Mesendoderm (in vitro differentiated cells): ENCODE data around the gene GBX2.

Experiments
- DNase-seq: peaks from one replicate; pipeline ENCODE4 v3.0.0; 2013
- H2AK5ac ChIP-seq: 2 replicates; pipeline ENCODE4 v1.6.1; 2013; ENCODE audit warnings: low read length, inconsistent platforms
- H2BK120ac ChIP-seq: 2 replicates; pipeline ENCODE4 v1.6.1; 2013; ENCODE audit warnings: low read depth, mild to moderate bottlenecking, low read length, moderate library complexity, mixed read lengths
- H2BK15ac ChIP-seq: replicated peaks from 2 replicates; pipeline ENCODE4 v1.6.1; 2013; ENCODE audit warnings: low read depth, mild to moderate bottlenecking, moderate library complexity
- H2BK5ac ChIP-seq: 2 replicates; pipeline ENCODE4 v1.6.1; 2013; ENCODE audit warnings: low read length, inconsistent platforms
- H3K18ac ChIP-seq: 2 replicates; pipeline ENCODE4 v1.6.1; 2013; ENCODE audit warnings: mild to moderate bottlenecking, low read length, mixed read lengths
- H3K23ac ChIP-seq: one replicate; pipeline ENCODE4 v1.6.1; 2013; ENCODE audit warnings: low read length
- H3K27ac ChIP-seq: 2 replicates; pipeline ENCODE4 v1.5.1; 2013; ENCODE audit warnings: low read depth, mild to moderate bottlenecking, inconsistent platforms, low read length, moderate library complexity
- H3K27me3 ChIP-seq: 2 replicates; pipeline ENCODE4 v1.6.1; 2013; ENCODE audit warnings: low read length, control low read depth, mild to moderate bottlenecking, inconsistent platforms; ENCODE audit not compliant: insufficient read depth, poor library complexity
- H3K36me3 ChIP-seq: 2 replicates; pipeline ENCODE4 v1.6.1; 2013; ENCODE audit warnings: low read length, inconsistent platforms; ENCODE audit not compliant: control insufficient read depth, insufficient read depth
- H3K4ac ChIP-seq: one replicate; pipeline ENCODE4 v1.6.1; 2013; ENCODE audit warnings: low read depth, mild to moderate bottlenecking, low read length, moderate library complexity
- H3K4me1 ChIP-seq: 2 replicates; pipeline ENCODE4 v1.6.1; 2013; ENCODE audit warnings: low read depth, low read length, inconsistent platforms; ENCODE audit not compliant: control insufficient read depth
- H3K4me2 ChIP-seq: 2 replicates; pipeline ENCODE4 v1.6.1; 2013; ENCODE audit warnings: low read length
- H3K4me3 ChIP-seq: 2 replicates; pipeline ENCODE4 v1.5.1; 2013; ENCODE audit warnings: mild to moderate bottlenecking, low read length
- H3K56ac ChIP-seq: one replicate; pipeline ENCODE4 v1.6.1; 2013; ENCODE audit warnings: low read length
- H3K79me1 ChIP-seq: 2 replicates; pipeline ENCODE4 v1.6.1; 2013; ENCODE audit warnings: low read length, inconsistent platforms
- H3K79me2 ChIP-seq: 2 replicates; pipeline ENCODE4 v1.6.1; 2013; ENCODE audit warnings: mild to moderate bottlenecking, low read length; ENCODE audit not compliant: control insufficient read depth, insufficient read depth
- H3K9ac ChIP-seq: 2 replicates; pipeline ENCODE4 v1.6.1; 2013; ENCODE audit warnings: low read length, inconsistent platforms
- H4K5ac ChIP-seq: one replicate; pipeline ENCODE4 v1.6.1; 2013; ENCODE audit warnings: low read length
- H4K8ac ChIP-seq: one replicate; pipeline ENCODE4 v1.6.1; 2013; ENCODE audit warnings: low read depth, mild to moderate bottlenecking, control low read depth, low read length, moderate library complexity
- WGBS: extraction: QIAGEN DNeasy Blood & Tissue Kit; methylation state at CpG from one replicate; pipeline ENCODE4 v1.1.7; 2013; ENCODE audit warnings: low lambda C conversion rate, missing lambda C conversion rate; ENCODE audit not compliant: insufficient coverage; ENCODE audit errors: extremely low coverage; 5-methylcytosine and 5-hydroxymethylcytosine counted together

The GBX2 gene

DNA sequence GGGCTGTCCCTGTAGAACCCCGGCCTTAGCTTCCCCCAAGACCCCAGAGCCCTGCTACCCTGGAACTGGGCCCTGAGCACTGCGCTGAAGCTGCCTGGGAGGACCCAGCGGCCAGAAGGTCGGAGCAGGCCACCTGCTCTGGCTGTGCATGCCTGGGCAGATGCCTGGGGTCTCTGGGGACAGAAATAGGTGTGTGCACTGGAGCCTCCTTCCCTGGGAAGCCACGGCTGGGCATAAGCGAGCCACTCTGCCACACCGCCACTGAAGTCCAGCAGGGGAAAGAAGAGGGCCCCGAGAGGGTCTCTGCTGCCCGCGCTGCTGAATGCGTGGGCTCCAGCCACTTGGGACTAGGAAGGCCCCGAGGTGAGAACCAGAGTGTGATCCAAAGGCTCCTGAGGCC, 6.7 kb downstream of the GBX2 start:
- Histone ChIP-seq H2BK5ac (no peak overlapping the region), H3K18ac (no peak overlapping the region), H3K36me3 (no peaks in the 10 kb centered on the region), H3K27ac (no peak overlapping the region), H2BK15ac (no peak overlapping the region), H3K4me3 (no peak overlapping the region), H3K4ac (no peak overlapping the region), H3K27me3 (peaks cover 79% of the 10 kb centered on the region), H3K4me1 (no peaks in the 10 kb centered on the region), H3K9ac (no peak overlapping the region), H2AK5ac (no peak overlapping the region), H4K8ac (no peak overlapping the region), H3K56ac (no peak overlapping the region), H3K79me1 (no peaks in the 10 kb centered on the region), H3K4me2 (no peak overlapping the region), H3K23ac (no peak overlapping the region), H3K79me2 (no peaks in the 10 kb centered on the region), H2BK120ac (no peak overlapping the region), H4K5ac (no peak overlapping the region)
- no peak for DNase-seq
- WGBS, result no CpG with 5 or more reads among the region's 12 CpGs

DNA sequence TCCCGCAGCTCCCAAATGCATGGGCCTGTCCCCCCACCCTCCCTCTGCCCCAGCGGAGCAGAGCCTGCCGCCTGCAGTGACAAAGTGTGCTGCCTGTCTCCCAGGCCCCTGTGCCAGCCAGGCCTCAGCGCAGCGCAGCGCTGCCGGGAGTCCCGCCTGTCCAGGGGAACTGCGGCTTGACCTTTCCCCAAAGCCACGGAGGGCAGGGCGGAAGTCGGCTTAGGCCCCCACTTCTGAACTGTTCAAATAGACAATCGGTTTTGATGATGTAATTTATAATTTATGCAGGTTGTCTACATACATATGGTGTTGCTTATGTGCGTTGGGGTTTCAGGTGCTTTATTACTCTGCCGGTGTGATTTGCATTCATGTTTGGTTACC, 7.1 kb downstream of the GBX2 start:
- no CpG with 5 or more reads among the region's 15 CpGs for WGBS
- no peak overlapping the region for H2BK120ac ChIP-seq
- no peak overlapping the region for H2BK5ac ChIP-seq
- no peak overlapping the region for H3K27ac ChIP-seq
- no peak overlapping the region for H3K4me3 ChIP-seq
- no peaks in the 10 kb centered on the region for H3K4me1 ChIP-seq
- H3K18ac ChIP-seq, result no peak overlapping the region
- no peaks in the 10 kb centered on the region for H3K36me3 ChIP-seq
- no peak overlapping the region for H3K9ac ChIP-seq
- H2BK15ac ChIP-seq, result no peak overlapping the region
- no peaks in the 10 kb centered on the region for H3K79me2 ChIP-seq
- no peak overlapping the region for H3K23ac ChIP-seq
- no peak overlapping the region for H4K8ac ChIP-seq
- DNase-seq, result no peak
- H3K56ac ChIP-seq, result no peak overlapping the region
- no peak overlapping the region for H3K4ac ChIP-seq
- no peak overlapping the region for H4K5ac ChIP-seq
- no peaks in the 10 kb centered on the region for H3K79me1 ChIP-seq
- H3K4me2 ChIP-seq, result no peak overlapping the region
- peaks cover 74% of the 10 kb centered on the region for H3K27me3 ChIP-seq
- no peak overlapping the region for H2AK5ac ChIP-seq

DNA sequence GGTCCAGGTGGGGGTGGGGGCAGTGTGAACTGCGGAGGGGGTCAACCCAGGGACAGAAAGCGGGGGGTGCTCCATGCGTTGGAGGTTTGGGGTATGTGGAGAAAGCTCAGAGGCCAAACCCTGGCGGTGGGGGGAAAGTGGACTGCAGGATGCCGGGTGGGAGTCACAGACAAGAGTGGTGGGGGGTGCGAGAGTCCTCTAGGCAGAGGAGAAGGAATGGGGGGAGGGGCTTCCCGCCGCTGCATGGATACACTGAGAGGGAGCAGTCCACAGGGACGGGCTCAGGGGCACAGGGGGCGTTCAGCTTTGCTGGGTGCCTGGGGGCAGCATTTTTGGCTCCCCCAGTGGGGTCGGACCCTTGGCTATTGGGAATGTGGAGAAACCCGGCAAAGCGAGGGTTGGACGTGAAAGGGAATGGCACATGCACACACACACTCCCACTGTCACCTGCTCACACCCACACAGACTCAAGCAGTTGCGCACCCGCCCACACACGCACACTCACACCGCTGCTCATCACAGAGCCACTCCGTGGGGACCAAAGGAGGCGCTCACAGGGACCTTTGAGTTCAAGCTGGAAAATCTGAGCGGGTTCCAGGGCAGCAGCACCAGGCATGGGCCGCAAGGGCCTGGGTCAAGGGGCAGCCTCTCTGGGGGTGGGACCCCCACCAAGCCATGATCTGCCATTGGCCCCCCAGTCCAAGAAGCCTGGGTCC, 7.7 kb downstream of the GBX2 start:
- Histone ChIP-seq H2BK120ac (no peak overlapping the region), H3K18ac (no peak overlapping the region), H2BK5ac (no peak overlapping the region), H3K79me2 (no peaks in the 10 kb centered on the region), H3K56ac (no peak overlapping the region), H3K79me1 (no peaks in the 10 kb centered on the region), H2BK15ac (no peak overlapping the region), H4K8ac (no peak overlapping the region), H3K9ac (no peak overlapping the region), H3K27ac (no peak overlapping the region), H4K5ac (no peak overlapping the region), H3K4me2 (no peak overlapping the region), H2AK5ac (no peak overlapping the region), H3K36me3 (no peaks in the 10 kb centered on the region), H3K23ac (no peak overlapping the region), H3K4me1 (no peaks in the 10 kb centered on the region), H3K4me3 (no peak overlapping the region), H3K4ac (no peak overlapping the region), H3K27me3 (peaks cover 69% of the 10 kb centered on the region)
- no CpG with 5 or more reads among the region's 22 CpGs for WGBS
- no peak for DNase-seq

DNA sequence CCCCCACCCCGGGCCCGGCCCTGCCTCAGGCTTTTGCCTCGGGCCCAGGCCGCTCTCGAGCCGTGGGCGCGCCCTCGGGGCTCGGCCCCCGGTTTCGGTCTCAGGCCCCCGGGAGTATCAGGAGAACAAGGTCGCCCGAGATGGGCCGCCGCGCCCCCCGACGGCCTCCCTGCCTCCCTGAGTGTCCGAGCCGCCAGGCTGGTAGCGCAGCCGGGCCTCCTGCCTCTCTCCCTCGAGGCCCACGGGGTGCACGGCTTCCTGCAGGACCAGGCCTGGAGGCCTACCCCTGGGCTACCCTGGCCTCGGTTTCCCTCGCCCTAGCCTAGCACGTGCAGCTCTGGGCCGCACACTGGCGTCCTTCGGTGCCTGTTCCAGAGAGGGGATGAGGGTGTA, 8.4 kb downstream of the GBX2 start:
- H2BK5ac ChIP-seq, result no peak overlapping the region
- H3K79me1 ChIP-seq, result no peaks in the 10 kb centered on the region
- no peak overlapping the region for H3K56ac ChIP-seq
- H2BK120ac ChIP-seq, result no peak overlapping the region
- no peak overlapping the region for H2BK15ac ChIP-seq
- H4K5ac ChIP-seq, result no peak overlapping the region
- H3K36me3 ChIP-seq, result no peaks in the 10 kb centered on the region
- H3K4me1 ChIP-seq, result no peaks in the 10 kb centered on the region
- H3K27me3 ChIP-seq, result peaks cover 61% of the 10 kb centered on the region
- no peak for DNase-seq
- H3K79me2 ChIP-seq, result no peaks in the 10 kb centered on the region
- no CpG with 5 or more reads among the region's 33 CpGs for WGBS
- no peak overlapping the region for H3K23ac ChIP-seq
- H3K27ac ChIP-seq, result no peak overlapping the region
- no peak overlapping the region for H4K8ac ChIP-seq
- H3K4ac ChIP-seq, result no peak overlapping the region
- H3K18ac ChIP-seq, result no peak overlapping the region
- no peak overlapping the region for H2AK5ac ChIP-seq
- H3K4me2 ChIP-seq, result no peak overlapping the region
- no peak overlapping the region for H3K4me3 ChIP-seq
- no peak overlapping the region for H3K9ac ChIP-seq

DNA sequence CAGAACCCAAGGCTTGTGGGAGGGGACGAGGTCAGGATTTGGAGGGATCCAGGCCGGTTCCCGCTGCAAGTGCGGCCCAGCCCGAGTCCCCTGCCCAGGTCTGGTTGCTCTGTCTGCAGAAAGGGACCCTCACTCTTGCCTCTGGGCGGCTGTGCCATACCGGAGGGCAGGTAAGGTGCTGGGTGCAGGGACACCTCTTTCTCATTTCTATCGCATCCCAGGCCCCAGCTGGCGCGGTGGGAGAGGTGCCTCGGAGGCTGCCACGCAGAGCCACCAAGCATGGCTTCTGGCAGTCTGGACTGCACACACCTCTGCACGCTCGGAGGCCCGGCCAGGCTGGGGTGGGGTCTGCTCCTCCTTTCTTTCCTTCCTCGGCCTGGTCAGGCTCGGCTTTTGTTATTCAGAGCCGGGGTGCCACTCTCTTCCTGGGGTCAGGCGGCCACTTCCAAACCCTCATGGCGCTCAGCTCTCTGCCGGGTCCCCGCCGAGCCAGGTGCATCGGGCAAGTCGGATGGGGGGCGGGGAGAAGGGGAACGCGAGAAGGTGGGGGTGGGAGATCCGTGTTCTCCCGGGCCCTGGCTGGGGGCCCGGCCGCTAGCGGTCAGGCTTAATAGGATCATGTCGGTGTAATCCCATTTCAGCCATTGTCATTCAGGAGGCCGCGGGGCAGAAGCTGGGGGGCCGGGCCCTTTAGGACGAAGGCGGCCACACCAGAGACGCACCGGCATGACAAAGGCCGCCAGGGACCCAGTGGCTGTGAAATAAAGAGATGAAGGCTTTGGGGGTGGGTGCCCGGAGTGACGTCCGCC, 9.0 kb downstream of the GBX2 start:
- H4K8ac ChIP-seq, result no peak overlapping the region
- no CpG with 5 or more reads among the region's 45 CpGs for WGBS
- no peak overlapping the region for H3K18ac ChIP-seq
- H2AK5ac ChIP-seq, result no peak overlapping the region
- H3K4me2 ChIP-seq, result no peak overlapping the region
- no peak overlapping the region for H3K4ac ChIP-seq
- H3K27ac ChIP-seq, result no peak overlapping the region
- H3K27me3 ChIP-seq, result peaks cover 59% of the 10 kb centered on the region
- no peak overlapping the region for H4K5ac ChIP-seq
- no peaks in the 10 kb centered on the region for H3K36me3 ChIP-seq
- no peaks in the 10 kb centered on the region for H3K79me1 ChIP-seq
- no peak for DNase-seq
- H2BK15ac ChIP-seq, result no peak overlapping the region
- H2BK5ac ChIP-seq, result no peak overlapping the region
- H3K9ac ChIP-seq, result no peak overlapping the region
- no peak overlapping the region for H3K56ac ChIP-seq
- H3K23ac ChIP-seq, result no peak overlapping the region
- no peak overlapping the region for H3K4me3 ChIP-seq
- H2BK120ac ChIP-seq, result no peak overlapping the region
- no peaks in the 10 kb centered on the region for H3K79me2 ChIP-seq
- H3K4me1 ChIP-seq, result no peaks in the 10 kb centered on the region
